ENCODE measurements around the gene BPIFB2.
"Not testable (repeated sequence)": the region's sequence is repeated elsewhere in the genome, so short reads cannot be mapped to it uniquely, and the experiment has no call there.

Gene BPIFB2

GRCh38 chr20:33042983-33043730, 35.7 kb downstream of the BPIFB2 start:
- TF ChIP-seq, protein P1, sequence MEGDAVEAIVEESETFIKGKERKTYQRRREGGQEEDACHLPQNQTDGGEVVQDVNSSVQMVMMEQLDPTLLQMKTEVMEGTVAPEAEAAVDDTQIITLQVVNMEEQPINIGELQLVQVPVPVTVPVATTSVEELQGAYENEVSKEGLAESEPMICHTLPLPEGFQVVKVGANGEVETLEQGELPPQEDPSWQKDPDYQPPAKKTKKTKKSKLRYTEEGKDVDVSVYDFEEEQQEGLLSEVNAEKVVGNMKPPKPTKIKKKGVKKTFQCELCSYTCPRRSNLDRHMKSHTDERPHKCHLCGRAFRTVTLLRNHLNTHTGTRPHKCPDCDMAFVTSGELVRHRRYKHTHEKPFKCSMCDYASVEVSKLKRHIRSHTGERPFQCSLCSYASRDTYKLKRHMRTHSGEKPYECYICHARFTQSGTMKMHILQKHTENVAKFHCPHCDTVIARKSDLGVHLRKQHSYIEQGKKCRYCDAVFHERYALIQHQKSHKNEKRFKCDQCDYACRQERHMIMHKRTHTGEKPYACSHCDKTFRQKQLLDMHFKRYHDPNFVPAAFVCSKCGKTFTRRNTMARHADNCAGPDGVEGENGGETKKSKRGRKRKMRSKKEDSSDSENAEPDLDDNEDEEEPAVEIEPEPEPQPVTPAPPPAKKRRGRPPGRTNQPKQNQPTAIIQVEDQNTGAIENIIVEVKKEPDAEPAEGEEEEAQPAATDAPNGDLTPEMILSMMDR (conservative IDR thresholded peaks at IDR 0.05; ENCODE audit: low read depth, low read length): no peak
- Histone ChIP-seq H3K4me3 (IDR thresholded peaks at IDR 0.05; ENCODE audit: insufficient read depth, low read depth, low read length) (no peak overlapping the region), H3K79me2 (ENCODE audit: insufficient read depth, low read depth) (no peaks in the 10 kb centered on the region), H3K9ac (no peak overlapping the region), H3K27me3 (ENCODE audit: insufficient read depth, low read depth) (no peaks in the 10 kb centered on the region; the same call in 1 of the 2 replicates), H2AFZ (ENCODE audit: low read depth) (no peak overlapping the region), H4K20me1 (ENCODE audit: insufficient read depth) (no peaks in the 10 kb centered on the region), H3K4me2 (no peak overlapping the region), H3K4me1 (ENCODE audit: low read depth, poor library complexity, severe bottlenecking) (no peaks in the 10 kb centered on the region), H3K27ac (no peak overlapping the region), H3K36me3 (ENCODE audit: insufficient read depth) (no peaks in the 10 kb centered on the region)

DNA sequence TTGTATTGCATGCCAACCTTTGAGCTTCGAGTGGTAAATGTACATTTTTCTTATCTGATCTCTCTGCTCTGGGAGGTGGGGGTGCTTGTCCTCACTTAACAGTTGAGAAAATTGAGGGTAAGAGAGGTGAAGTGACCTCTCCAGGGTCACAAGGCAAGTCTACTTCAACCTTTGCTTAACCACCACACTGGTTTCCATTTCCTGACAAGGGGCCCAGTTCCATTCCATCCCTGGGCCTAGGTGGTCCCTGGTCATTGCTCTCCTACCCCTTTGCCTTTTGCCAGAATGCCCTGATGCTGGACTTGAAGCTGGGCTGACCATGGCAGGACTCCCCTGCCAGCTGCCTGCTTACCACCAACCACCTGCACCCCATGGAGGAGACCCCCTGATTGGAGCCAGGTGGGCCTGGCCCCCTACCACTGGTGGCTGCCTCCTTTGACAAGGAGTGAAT, 36.3 kb downstream of the BPIFB2 start:
- Histone ChIP-seq H3K79me2 (ENCODE audit: insufficient read depth, low read depth) (no peaks in the 10 kb centered on the region), H3K4me3 (IDR thresholded peaks at IDR 0.05; ENCODE audit: insufficient read depth, low read depth, low read length) (no peak overlapping the region), H3K36me3 (ENCODE audit: insufficient read depth) (no peaks in the 10 kb centered on the region), H2AFZ (ENCODE audit: low read depth) (no peak overlapping the region), H4K20me1 (ENCODE audit: insufficient read depth) (no peaks in the 10 kb centered on the region), H3K4me1 (ENCODE audit: low read depth, poor library complexity, severe bottlenecking) (no peaks in the 10 kb centered on the region), H3K27me3 (ENCODE audit: insufficient read depth, low read depth) (no peaks in the 10 kb centered on the region; the same call in 1 of the 2 replicates), H3K27ac (no peak overlapping the region), H3K4me2 (no peak overlapping the region), H3K9ac (no peak overlapping the region)
- TF ChIP-seq, protein P1 (conservative IDR thresholded peaks at IDR 0.05; ENCODE audit: low read depth, low read length): no peak

- H3K27ac ChIP-seq; H3K4me2 ChIP-seq; H2AFZ ChIP-seq (ENCODE audit: low read depth); H4K20me1 ChIP-seq (ENCODE audit: insufficient read depth); H3K27me3 ChIP-seq (ENCODE audit: insufficient read depth, low read depth); H3K4me1 ChIP-seq (ENCODE audit: low read depth, poor library complexity, severe bottlenecking); H3K4me3 ChIP-seq (IDR thresholded peaks at IDR 0.05; ENCODE audit: insufficient read depth, low read depth, low read length); H3K79me2 ChIP-seq (ENCODE audit: insufficient read depth, low read depth); H3K9ac ChIP-seq; H3K36me3 ChIP-seq (ENCODE audit: insufficient read depth): not testable (repeated sequence)
Observed at GRCh38 chr20:33045129-33045721, 37.7 kb downstream of the BPIFB2 start.

- Histone ChIP-seq H3K4me2 (no peak overlapping the region), H3K36me3 (ENCODE audit: insufficient read depth) (no peaks in the 10 kb centered on the region), H3K27ac (no peak overlapping the region), H4K20me1 (ENCODE audit: insufficient read depth) (no peaks in the 10 kb centered on the region), H3K4me3 (IDR thresholded peaks at IDR 0.05; ENCODE audit: insufficient read depth, low read depth, low read length) (no peak overlapping the region), H3K4me1 (ENCODE audit: low read depth, poor library complexity, severe bottlenecking) (no peaks in the 10 kb centered on the region), H2AFZ (ENCODE audit: low read depth) (no peak overlapping the region), H3K27me3 (ENCODE audit: insufficient read depth, low read depth) (no peaks in the 10 kb centered on the region; the same call in 1 of the 2 replicates), H3K79me2 (ENCODE audit: insufficient read depth, low read depth) (no peaks in the 10 kb centered on the region), H3K9ac (no peak overlapping the region)
- TF ChIP-seq, protein P1 (conservative IDR thresholded peaks at IDR 0.05; ENCODE audit: low read depth, low read length): no peak
Observed at GRCh38 chr20:33046412-33046811, 38.9 kb downstream of the BPIFB2 start.

DNA sequence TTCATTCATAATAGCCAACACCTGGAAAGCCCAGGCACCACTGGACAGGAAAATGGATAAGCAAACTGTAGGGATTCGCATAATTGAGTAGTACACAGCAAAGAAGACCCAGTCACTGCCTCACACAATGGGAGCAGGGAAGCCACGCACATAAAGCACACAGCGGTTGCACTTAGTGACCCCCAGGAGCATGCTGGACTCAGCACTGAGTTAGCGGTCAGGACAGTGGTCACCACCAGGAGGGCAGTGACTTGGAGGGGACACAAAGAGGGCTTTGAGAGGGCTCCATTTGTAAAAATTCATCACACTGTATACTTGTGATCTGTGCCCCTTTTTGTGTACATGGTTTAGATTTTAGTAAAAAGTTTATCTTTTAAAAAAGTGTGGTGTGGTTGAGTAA, 43.8 kb downstream of the BPIFB2 start:
- TF ChIP-seq, protein P1 (conservative IDR thresholded peaks at IDR 0.05; ENCODE audit: low read depth, low read length): no peak
- Histone ChIP-seq H3K9ac (no peak overlapping the region), H3K4me2 (no peak overlapping the region)

More for the DNA sequence above, 43.8 kb downstream of the BPIFB2 start:
- H3K79me2 ChIP-seq (ENCODE audit: insufficient read depth, low read depth): no peaks in the 10 kb centered on the region
- no peaks in the 10 kb centered on the region for H3K36me3 ChIP-seq (ENCODE audit: insufficient read depth)
- no peaks in the 10 kb centered on the region for H4K20me1 ChIP-seq (ENCODE audit: insufficient read depth)
- no peak overlapping the region for H3K4me3 ChIP-seq (IDR thresholded peaks at IDR 0.05; ENCODE audit: insufficient read depth, low read depth, low read length)
- no peak overlapping the region for H2AFZ ChIP-seq (ENCODE audit: low read depth)
- H3K27ac ChIP-seq: no peak overlapping the region
- H3K4me1 ChIP-seq (ENCODE audit: low read depth, poor library complexity, severe bottlenecking): no peaks in the 10 kb centered on the region
- no peaks in the 10 kb centered on the region for H3K27me3 ChIP-seq (ENCODE audit: insufficient read depth, low read depth)

All from KMS-11 (cell line).